ENCODE measurements around the gene CLEC4A.
"Not testable (repeated sequence)": the region's sequence is repeated elsewhere in the genome, so short reads cannot be mapped to it uniquely, and the experiment has no call there.

The CLEC4A gene

DNA sequence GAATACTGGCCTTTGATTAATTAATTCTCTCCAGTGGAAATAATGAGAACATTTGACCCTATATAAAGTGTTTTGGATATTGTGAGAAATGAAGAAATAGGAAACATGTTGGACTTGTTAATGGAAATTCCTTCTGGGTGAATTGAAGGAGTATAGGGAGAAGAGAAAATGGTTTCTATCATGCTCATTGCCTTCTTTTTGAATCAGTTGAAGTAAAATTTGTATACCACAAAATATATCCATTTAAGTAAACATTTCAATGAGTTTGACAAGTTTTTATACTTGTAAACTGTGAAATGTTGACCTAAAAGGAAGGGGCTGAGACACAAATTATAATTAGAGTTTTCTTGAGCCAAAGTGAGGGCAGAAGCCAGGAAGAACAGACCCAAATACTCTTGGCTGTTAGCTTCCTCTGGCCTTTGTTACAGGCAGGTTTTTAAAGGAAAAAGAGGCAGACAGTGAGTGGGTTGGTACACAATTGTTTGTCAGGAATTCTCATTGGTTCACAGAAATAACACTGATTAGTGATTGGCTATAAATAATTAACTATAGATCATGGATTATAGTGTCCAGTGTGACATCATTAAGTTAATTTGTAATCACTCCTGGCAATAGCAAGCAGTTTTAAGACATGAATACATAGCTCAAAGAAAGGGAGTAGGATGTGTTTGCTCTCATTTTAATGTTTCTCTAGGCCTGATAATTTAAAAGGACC is 34.2 kb downstream of the CLEC4A start:
- no peaks in the 10 kb centered on the region for H3K9me3 ChIP-seq (ENCODE audit: control insufficient read depth in 5 of 5, low read length in 5 of 5)

DNA sequence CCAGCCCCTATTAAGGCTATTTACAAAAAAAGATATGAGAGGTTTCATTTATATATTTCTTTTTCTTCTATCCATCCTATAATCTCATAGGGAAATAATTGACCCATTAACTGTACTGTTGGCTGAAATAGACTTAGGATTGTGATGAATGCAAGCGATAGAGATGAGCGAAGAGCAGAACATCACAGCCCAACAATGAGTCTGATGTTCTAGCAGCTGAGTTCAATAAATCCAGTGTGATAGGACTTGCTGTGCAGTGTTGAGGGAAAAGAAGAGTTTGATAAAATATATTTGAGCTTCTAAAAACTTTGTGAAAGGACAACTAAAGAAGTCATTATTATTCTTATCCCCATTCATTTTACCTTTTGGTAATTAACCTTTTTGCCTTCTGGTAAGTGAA is 49.5 kb downstream of the CLEC4A start:
- H3K27me3 ChIP-seq (ENCODE audit: control insufficient read depth in 5 of 5, insufficient read depth in 4 of 5, low read length in 5 of 5); H3K4me3 ChIP-seq (ENCODE audit: low read depth in 1 of 5, low read length in 5 of 5); H3K27ac ChIP-seq (ENCODE audit: low read depth, low read length); H3K4me1 ChIP-seq (ENCODE audit: control insufficient read depth in 5 of 5, insufficient read depth in 5 of 5, low read length in 5 of 5); H3K9me3 ChIP-seq (ENCODE audit: control insufficient read depth in 5 of 5, low read length in 5 of 5); H3K9ac ChIP-seq (ENCODE audit: low read length in 5 of 5); H3K36me3 ChIP-seq (ENCODE audit: control insufficient read depth in 5 of 5, insufficient read depth in 5 of 5, low read length in 5 of 5): not testable (repeated sequence)

More for the DNA sequence above, 34.2 kb downstream of the CLEC4A start:
- Histone ChIP-seq H3K27ac (ENCODE audit: low read depth, low read length) (no peak overlapping the region), H3K4me1 (ENCODE audit: control insufficient read depth in 5 of 5, insufficient read depth in 5 of 5, low read length in 5 of 5) (no peaks in the 10 kb centered on the region), H3K36me3 (ENCODE audit: control insufficient read depth in 5 of 5, insufficient read depth in 5 of 5, low read length in 5 of 5) (no peaks in the 10 kb centered on the region), H3K27me3 (ENCODE audit: control insufficient read depth in 5 of 5, insufficient read depth in 4 of 5, low read length in 5 of 5) (no peaks in the 10 kb centered on the region), H3K9ac (ENCODE audit: low read length in 5 of 5) (no peak overlapping the region), H3K4me3 (ENCODE audit: low read depth in 1 of 5, low read length in 5 of 5) (no peak overlapping the region)

DNA sequence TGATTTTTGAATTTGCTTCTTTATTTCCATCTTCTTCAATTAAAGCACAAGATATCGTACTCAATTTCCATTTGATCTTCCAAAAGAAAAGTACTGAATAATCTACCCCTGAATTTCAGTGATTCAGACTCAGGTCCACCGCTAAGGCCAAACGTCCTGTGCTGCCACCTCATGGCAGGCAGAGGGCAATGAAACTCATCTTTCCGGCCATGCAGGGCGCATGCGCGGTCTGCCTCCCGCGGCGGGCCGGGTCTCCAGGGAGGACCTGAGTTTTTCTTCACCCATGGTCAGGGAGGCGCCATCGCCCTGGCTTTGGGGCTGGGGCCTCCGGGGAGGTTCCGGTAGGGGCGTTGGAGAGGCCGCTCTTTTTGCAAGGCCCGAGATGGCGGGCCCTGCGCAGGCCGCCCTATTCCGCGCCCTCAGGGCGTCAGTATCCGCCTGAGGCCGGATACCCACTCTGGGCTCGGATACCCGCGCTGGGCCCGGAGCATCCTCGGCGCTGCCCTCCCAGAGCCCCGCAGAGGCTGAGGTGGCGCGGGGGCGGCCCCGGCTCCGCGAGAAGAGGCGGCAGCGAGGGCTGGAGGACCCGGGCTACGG is 56.7 kb downstream of the CLEC4A start:
- H3K9me3 ChIP-seq (ENCODE audit: control insufficient read depth in 5 of 5, low read length in 5 of 5); H3K36me3 ChIP-seq (ENCODE audit: control insufficient read depth in 5 of 5, insufficient read depth in 5 of 5, low read length in 5 of 5); H3K4me1 ChIP-seq (ENCODE audit: control insufficient read depth in 5 of 5, insufficient read depth in 5 of 5, low read length in 5 of 5); H3K27me3 ChIP-seq (ENCODE audit: control insufficient read depth in 5 of 5, insufficient read depth in 4 of 5, low read length in 5 of 5); H3K27ac ChIP-seq (ENCODE audit: low read depth, low read length): not testable (repeated sequence)
- Histone ChIP-seq H3K4me3 (ENCODE audit: low read depth in 1 of 5, low read length in 5 of 5) (peak overlapping the region in 4 of 5 donors; percentile 60 to 66 (median 62)), H3K9ac (ENCODE audit: low read length in 5 of 5) (peak overlapping the region in 3 of 5 donors; percentile 48 to 56 (median 55))

DNA sequence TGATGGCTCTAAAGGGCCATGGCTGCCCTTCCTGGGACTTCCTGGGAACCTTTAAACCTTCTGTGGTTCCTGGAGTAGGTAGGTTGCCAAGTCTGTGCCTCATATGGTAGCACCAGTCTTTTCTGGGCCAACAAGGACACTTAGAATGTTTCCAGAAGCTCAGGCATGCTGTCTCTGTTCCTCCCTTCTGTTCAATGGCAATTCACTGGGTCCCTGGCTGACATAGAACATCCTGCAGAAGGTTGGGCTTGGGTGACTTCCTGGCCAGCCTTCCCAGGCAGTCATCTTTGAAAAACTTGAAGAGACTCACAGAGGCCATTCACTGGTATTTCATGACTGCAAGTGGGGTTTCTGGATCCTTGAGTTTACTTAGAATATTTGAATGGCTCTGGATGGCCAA is 57.9 kb downstream of the CLEC4A start:
- not testable (repeated sequence) for H3K4me1 ChIP-seq (ENCODE audit: control insufficient read depth in 5 of 5, insufficient read depth in 5 of 5, low read length in 5 of 5); H3K36me3 ChIP-seq (ENCODE audit: control insufficient read depth in 5 of 5, insufficient read depth in 5 of 5, low read length in 5 of 5); H3K9me3 ChIP-seq (ENCODE audit: control insufficient read depth in 5 of 5, low read length in 5 of 5); H3K9ac ChIP-seq (ENCODE audit: low read length in 5 of 5); H3K27me3 ChIP-seq (ENCODE audit: control insufficient read depth in 5 of 5, insufficient read depth in 4 of 5, low read length in 5 of 5); H3K4me3 ChIP-seq (ENCODE audit: low read depth in 1 of 5, low read length in 5 of 5); H3K27ac ChIP-seq (ENCODE audit: low read depth, low read length)

DNA sequence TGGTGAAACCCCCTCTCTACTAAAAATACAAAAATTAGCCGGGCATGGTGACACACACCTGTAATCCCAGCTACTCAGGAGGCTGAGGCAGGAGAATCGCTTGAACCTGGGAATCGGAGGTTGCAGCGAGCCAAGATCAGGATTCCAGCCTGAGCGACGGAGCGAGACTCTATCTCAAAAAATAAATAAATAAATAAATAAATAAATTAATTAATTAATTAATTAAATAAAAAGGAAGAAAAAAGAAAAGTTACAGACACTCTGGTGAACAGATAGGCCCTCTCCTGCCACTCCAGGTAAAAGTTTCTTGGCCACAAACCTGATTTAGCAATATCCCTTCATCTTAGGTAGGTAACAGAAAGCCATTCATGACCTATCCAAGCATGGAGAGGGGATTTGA is 59.5 kb downstream of the CLEC4A start:
- H3K4me3 ChIP-seq (ENCODE audit: low read depth in 1 of 5, low read length in 5 of 5); H3K27ac ChIP-seq (ENCODE audit: low read depth, low read length); H3K9ac ChIP-seq (ENCODE audit: low read length in 5 of 5); H3K27me3 ChIP-seq (ENCODE audit: control insufficient read depth in 5 of 5, insufficient read depth in 4 of 5, low read length in 5 of 5); H3K4me1 ChIP-seq (ENCODE audit: control insufficient read depth in 5 of 5, insufficient read depth in 5 of 5, low read length in 5 of 5); H3K36me3 ChIP-seq (ENCODE audit: control insufficient read depth in 5 of 5, insufficient read depth in 5 of 5, low read length in 5 of 5); H3K9me3 ChIP-seq (ENCODE audit: control insufficient read depth in 5 of 5, low read length in 5 of 5): not testable (repeated sequence)

DNA sequence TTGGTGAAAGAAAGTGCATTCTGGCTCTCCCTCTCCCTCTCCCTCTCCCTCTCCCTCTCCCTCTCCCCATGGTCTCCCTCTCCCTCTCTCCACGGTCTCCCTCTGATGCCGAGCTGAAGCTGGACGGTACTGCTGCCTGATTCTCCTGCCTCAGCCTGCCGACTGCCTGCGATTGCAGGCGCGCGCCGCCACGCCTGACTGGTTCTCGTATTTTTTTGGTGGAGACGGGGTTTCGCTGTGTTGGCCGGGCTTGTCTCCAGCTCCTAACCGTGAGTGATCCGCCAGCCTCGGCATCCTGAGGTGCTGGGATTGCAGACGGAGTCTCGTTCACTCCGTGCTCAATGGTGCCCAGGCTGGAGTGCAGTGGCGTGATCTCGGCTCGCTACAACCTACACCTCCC is 59.9 kb downstream of the CLEC4A start:
- H3K9ac ChIP-seq (ENCODE audit: low read length in 5 of 5); H3K27ac ChIP-seq (ENCODE audit: low read depth, low read length); H3K36me3 ChIP-seq (ENCODE audit: control insufficient read depth in 5 of 5, insufficient read depth in 5 of 5, low read length in 5 of 5): not testable (repeated sequence)

DNA sequence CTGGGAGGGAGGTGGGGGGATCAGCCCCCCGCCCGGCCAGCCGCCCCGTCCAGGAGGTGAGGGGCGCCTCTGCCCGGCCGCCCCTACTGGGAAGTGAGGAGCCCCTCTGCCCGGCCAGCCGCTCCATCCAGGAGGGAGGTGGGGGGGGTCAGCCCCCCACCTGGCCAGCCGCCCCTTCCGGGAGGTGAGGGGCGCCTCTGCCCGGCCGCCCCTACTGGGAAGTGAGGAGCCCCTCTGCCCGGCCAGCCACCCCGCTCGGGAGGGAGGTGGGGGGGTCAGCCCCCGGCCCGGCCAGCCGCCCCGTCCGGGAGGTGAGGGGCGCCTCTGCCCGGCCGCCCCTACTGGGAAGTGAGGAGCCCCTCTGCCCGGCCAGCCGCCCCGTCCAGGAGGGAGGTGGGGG is 60.8 kb downstream of the CLEC4A start:
- H3K27ac ChIP-seq (ENCODE audit: low read depth, low read length); H3K4me3 ChIP-seq (ENCODE audit: low read depth in 1 of 5, low read length in 5 of 5); H3K9ac ChIP-seq (ENCODE audit: low read length in 5 of 5); H3K4me1 ChIP-seq (ENCODE audit: control insufficient read depth in 5 of 5, insufficient read depth in 5 of 5, low read length in 5 of 5); H3K36me3 ChIP-seq (ENCODE audit: control insufficient read depth in 5 of 5, insufficient read depth in 5 of 5, low read length in 5 of 5); H3K27me3 ChIP-seq (ENCODE audit: control insufficient read depth in 5 of 5, insufficient read depth in 4 of 5, low read length in 5 of 5); H3K9me3 ChIP-seq (ENCODE audit: control insufficient read depth in 5 of 5, low read length in 5 of 5): not testable (repeated sequence)

More for the DNA sequence above, 59.9 kb downstream of the CLEC4A start:
- not testable (repeated sequence) for H3K4me1 ChIP-seq (ENCODE audit: control insufficient read depth in 5 of 5, insufficient read depth in 5 of 5, low read length in 5 of 5); H3K4me3 ChIP-seq (ENCODE audit: low read depth in 1 of 5, low read length in 5 of 5); H3K27me3 ChIP-seq (ENCODE audit: control insufficient read depth in 5 of 5, insufficient read depth in 4 of 5, low read length in 5 of 5); H3K9me3 ChIP-seq (ENCODE audit: control insufficient read depth in 5 of 5, low read length in 5 of 5)

DNA sequence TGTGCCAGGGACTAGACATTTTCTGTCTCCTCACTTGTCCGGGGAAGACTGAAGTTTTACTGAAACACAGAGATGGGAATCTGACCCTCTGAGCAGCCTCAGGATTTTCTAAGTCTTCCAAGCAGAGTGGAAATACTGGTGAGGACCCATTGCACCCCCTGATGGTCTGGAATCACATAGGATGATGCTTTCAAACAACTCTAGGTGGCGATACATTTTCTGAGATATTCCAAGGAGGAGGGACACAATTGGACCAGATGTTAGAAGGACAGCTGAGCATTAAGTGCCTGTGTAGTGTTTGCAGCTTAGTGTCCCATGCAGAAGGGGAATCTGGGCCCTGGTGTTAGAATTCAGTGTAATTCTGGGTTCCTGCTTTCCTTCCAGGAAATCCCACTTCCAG is 64.7 kb downstream of the CLEC4A start:
- H3K27ac ChIP-seq (ENCODE audit: low read depth, low read length); H3K36me3 ChIP-seq (ENCODE audit: control insufficient read depth in 5 of 5, insufficient read depth in 5 of 5, low read length in 5 of 5); H3K4me1 ChIP-seq (ENCODE audit: control insufficient read depth in 5 of 5, insufficient read depth in 5 of 5, low read length in 5 of 5); H3K4me3 ChIP-seq (ENCODE audit: low read depth in 1 of 5, low read length in 5 of 5); H3K9ac ChIP-seq (ENCODE audit: low read length in 5 of 5); H3K9me3 ChIP-seq (ENCODE audit: control insufficient read depth in 5 of 5, low read length in 5 of 5); H3K27me3 ChIP-seq (ENCODE audit: control insufficient read depth in 5 of 5, insufficient read depth in 4 of 5, low read length in 5 of 5): not testable (repeated sequence)

Data from subcutaneous abdominal adipose tissue (tissue), 5 donors.